Chondrocyte (in vitro differentiated cells): ENCODE measurements around the gene KDM4C. TPM values are rescaled to one million over a fixed set of nuclear protein-coding genes. Genes with fewer than 3 reads are reported as not detected.

Experiments used
- DNase-seq: peaks from one replicate; pipeline ENCODE4 v3.0.0; 2021; ENCODE audit warnings: mixed read lengths, low spot score
- H3K27ac Mint-ChIP-seq: one replicate; pipeline ENCODE4 v1.8.0; 2021; ENCODE audit warnings: mild to moderate bottlenecking, moderate library complexity, mixed read lengths; ENCODE audit not compliant: unreplicated experiment
- H3K27me3 Mint-ChIP-seq: 2 replicates; pipeline ENCODE4 v1.8.0; 2021; ENCODE audit warnings: low read depth, mixed read lengths
- H3K36me3 Mint-ChIP-seq: 2 replicates; pipeline ENCODE4 v1.8.0; 2021; ENCODE audit warnings: low read depth, mixed read lengths
- H3K4me1 Mint-ChIP-seq: 2 replicates; pipeline ENCODE4 v1.8.0; 2021; ENCODE audit warnings: low read depth, mild to moderate bottlenecking, mixed read lengths
- H3K4me3 Mint-ChIP-seq: one replicate; pipeline ENCODE4 v1.8.0; 2021; ENCODE audit warnings: mild to moderate bottlenecking, moderate library complexity, mixed read lengths; ENCODE audit not compliant: unreplicated experiment
- H3K9me3 Mint-ChIP-seq: 2 replicates; pipeline ENCODE4 v1.8.0; 2021; ENCODE audit warnings: low read depth, mixed read lengths
- CTCF ChIP-seq: fragments of 200-600 bp; sonication (generic); IDR thresholded peaks from 2 replicates; pipeline ENCODE4 v1.5.0; 2021; ENCODE audit warnings: antibody characterized with exemption, mild to moderate bottlenecking, moderate library complexity
- total RNA-seq: library from RNA; stranded (reverse); gene quantifications from 3 replicates; pipeline ENCODE4 v1.2.1, GENCODE V29; 2021

KDM4C gene
- total RNA-seq, 1 donor from 2014 or later = 18.1 TPM

GRCh38 chr9:7001571-7001970 lies 243.8 kb downstream of the KDM4C start:
- no peak for TF ChIP-seq CTCF
- H3K36me3 Mint-ChIP-seq = no peaks in the 10 kb centered on the region
- no peak overlapping the region for H3K27ac Mint-ChIP-seq
- H3K27me3 Mint-ChIP-seq = no peaks in the 10 kb centered on the region
- H3K9me3 Mint-ChIP-seq = no peaks in the 10 kb centered on the region
- H3K4me1 Mint-ChIP-seq = peaks cover 12% of the 10 kb centered on the region
- DNase-seq = no peak
- no peak overlapping the region for H3K4me3 Mint-ChIP-seq

GRCh38 chr9:7003861-7004260 lies 246.1 kb downstream of the KDM4C start:
- no peaks in the 10 kb centered on the region for H3K27me3 Mint-ChIP-seq
- no peaks in the 10 kb centered on the region for H3K9me3 Mint-ChIP-seq
- peaks cover 6% of the 10 kb centered on the region for H3K36me3 Mint-ChIP-seq
- no peak overlapping the region for H3K27ac Mint-ChIP-seq
- DNase-seq = no peak
- TF ChIP-seq CTCF = no peak
- no peak overlapping the region for H3K4me3 Mint-ChIP-seq
- peaks cover 8% of the 10 kb centered on the region for H3K4me1 Mint-ChIP-seq

GRCh38 chr9:7006417-7006816 lies 248.6 kb downstream of the KDM4C start:
- H3K9me3 Mint-ChIP-seq = no peaks in the 10 kb centered on the region
- no peak for DNase-seq
- no peak overlapping the region for H3K27ac Mint-ChIP-seq
- no peak overlapping the region for H3K4me3 Mint-ChIP-seq
- peaks cover 15% of the 10 kb centered on the region for H3K36me3 Mint-ChIP-seq
- TF ChIP-seq CTCF = no peak
- H3K4me1 Mint-ChIP-seq = peaks cover 8% of the 10 kb centered on the region
- no peaks in the 10 kb centered on the region for H3K27me3 Mint-ChIP-seq

GRCh38 chr9:7008411-7008810 lies 250.6 kb downstream of the KDM4C start:
- Mint-ChIP-seq H3K4me3 (no peak overlapping the region), H3K27me3 (no peaks in the 10 kb centered on the region), H3K4me1 (peaks cover 8% of the 10 kb centered on the region), H3K36me3 (peaks cover 24% of the 10 kb centered on the region), H3K27ac (no peak overlapping the region), H3K9me3 (no peaks in the 10 kb centered on the region)
- TF ChIP-seq CTCF = no peak
- DNase-seq = no peak

GRCh38 chr9:7009065-7009464 lies 251.3 kb downstream of the KDM4C start:
- H3K27ac Mint-ChIP-seq = no peak overlapping the region
- DNase-seq = no peak
- no peak overlapping the region for H3K4me3 Mint-ChIP-seq
- H3K9me3 Mint-ChIP-seq = no peaks in the 10 kb centered on the region
- no peaks in the 10 kb centered on the region for H3K27me3 Mint-ChIP-seq
- peaks cover 8% of the 10 kb centered on the region for H3K4me1 Mint-ChIP-seq
- no peak for TF ChIP-seq CTCF
- H3K36me3 Mint-ChIP-seq = peaks cover 29% of the 10 kb centered on the region
